RKO (cell line): ENCODE data around the gene CARMIL1.

ENCODE experiments used
- DNase-seq: peaks from one replicate; pipeline ENCODE4 v3.0.0-alpha.2; 2016; ENCODE audit warnings: low spot score

The CARMIL1 gene

GRCh38 chr6:25278914-25279747 is at the start of gene CARMIL1:
Gene CARMIL1, plus strand, starts transcription at chr6:25279374. Its CDS starts 422 bp downstream, at chr6:25279796.
- peak; percentile 75 for DNase-seq

- DNase-seq, result no peak
Observed at GRCh38 chr6:25229671-25230321, 49.4 kb upstream of the CARMIL1 start.

- no peak for DNase-seq
Observed at GRCh38 chr6:25232479-25232878, 46.7 kb upstream of the CARMIL1 start.

GRCh38 chr6:25233226-25233625 is 45.9 kb upstream of the CARMIL1 start:
- no peak for DNase-seq

- no peak for DNase-seq
Observed at GRCh38 chr6:25237579-25237978, 41.6 kb upstream of the CARMIL1 start.

- DNase-seq, result no peak
Observed at GRCh38 chr6:25239059-25239458, 40.1 kb upstream of the CARMIL1 start.

- DNase-seq, result no peak
Observed at GRCh38 chr6:25239498-25239897, 39.7 kb upstream of the CARMIL1 start.

- no peak for DNase-seq
Observed at GRCh38 chr6:25242567-25242966, 36.6 kb upstream of the CARMIL1 start.

- DNase-seq, result no peak
Observed at GRCh38 chr6:25244865-25245264, 34.3 kb upstream of the CARMIL1 start.

GRCh38 chr6:25248123-25248522 is 31.1 kb upstream of the CARMIL1 start:
- no peak for DNase-seq

- DNase-seq, result no peak
Observed at GRCh38 chr6:25249133-25249532, 30.0 kb upstream of the CARMIL1 start.

- peak; percentile 34 for DNase-seq
Observed at GRCh38 chr6:25250878-25251277, 28.3 kb upstream of the CARMIL1 start.

GRCh38 chr6:25251426-25251825 is 27.7 kb upstream of the CARMIL1 start:
- no peak for DNase-seq

- DNase-seq, result no peak
Observed at GRCh38 chr6:25253351-25253750, 25.8 kb upstream of the CARMIL1 start.

- DNase-seq, result no peak
Observed at GRCh38 chr6:25254671-25255070, 24.5 kb upstream of the CARMIL1 start.

GRCh38 chr6:25257686-25258348 is 21.4 kb upstream of the CARMIL1 start:
- DNase-seq, result no peak

GRCh38 chr6:25259756-25260155 is 19.4 kb upstream of the CARMIL1 start:
- no peak for DNase-seq

- DNase-seq, result peak; percentile 66
Observed at GRCh38 chr6:25263657-25264056, 15.5 kb upstream of the CARMIL1 start.

GRCh38 chr6:25266456-25267100 is 12.6 kb upstream of the CARMIL1 start:
- DNase-seq, result no peak

- DNase-seq, result no peak
Observed at GRCh38 chr6:25267662-25268061, 11.5 kb upstream of the CARMIL1 start.

- DNase-seq, result no peak
Observed at GRCh38 chr6:25270559-25270958, 8.6 kb upstream of the CARMIL1 start.

GRCh38 chr6:25275436-25275835 is 3.7 kb upstream of the CARMIL1 start:
- DNase-seq, result no peak
